NT2/D1 (cell line): ENCODE data around the gene ARL11.
"Not testable (repeated sequence)": the region's sequence is repeated elsewhere in the genome, so short reads cannot be mapped to it uniquely, and the experiment has no call there.

Experiments
- SUZ12 ChIP-seq: IDR thresholded peaks from 2 replicates; pipeline ENCODE4 v1.6.1; 2011; ENCODE audit not compliant: insufficient read length, insufficient read depth; ENCODE audit errors: extremely low read depth
- YY1 ChIP-seq: IDR thresholded peaks from 2 replicates; pipeline ENCODE4 v1.6.1; 2011; ENCODE audit not compliant: insufficient read length, insufficient read depth

DNA sequence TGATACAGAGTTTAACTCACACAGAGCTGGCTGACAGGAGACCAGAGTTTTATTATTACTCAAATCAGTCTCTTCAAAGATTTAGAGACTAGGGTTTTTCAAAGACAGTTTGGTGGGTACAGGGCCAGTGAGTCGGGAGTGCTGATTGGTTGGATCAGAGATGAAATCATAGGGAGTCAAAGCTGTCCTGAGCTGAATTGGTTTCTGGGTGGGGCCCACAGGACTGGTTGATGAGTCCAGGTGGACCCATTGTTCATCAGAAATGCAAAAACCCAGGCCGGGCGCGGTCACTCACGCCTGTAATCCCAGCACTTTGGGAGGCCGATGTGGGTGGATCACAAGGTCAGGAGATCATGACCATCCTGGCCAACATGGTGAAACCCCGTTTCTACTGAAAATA lies 25.7 kb upstream of the ARL11 start:
- TF ChIP-seq YY1, SUZ12: not testable (repeated sequence)
